GM19351 (cell line): Measurements from ENCODE around the gene CDH23.
A peak's percentile ranks its signal among the peaks of the same experiment; 100 is the strongest.
"Not testable (repeated sequence)": the region's sequence is repeated elsewhere in the genome, so short reads cannot be mapped to it uniquely, and the experiment has no call there.

ENCODE experiments used
- ATAC-seq: cut with Tn5 transposase; IDR thresholded peaks from one replicate; pipeline ENCODE4 v1.9.1; 2021; ENCODE audit warnings: mild to moderate bottlenecking, moderate library complexity; ENCODE audit not compliant: unreplicated experiment

The CDH23 gene

GRCh38 chr10:71396711-71397295 lies at the start of gene CDH23:
Gene CDH23 (plus strand): TSS chr10:71396920. CDS start chr10:71439832, 42,912 bp downstream.
- no peak for ATAC-seq

GRCh38 chr10:71347587-71348395 lies 48.9 kb upstream of the CDH23 start:
- no peak for ATAC-seq

GRCh38 chr10:71348850-71349249 lies 47.9 kb upstream of the CDH23 start:
- ATAC-seq: no peak

GRCh38 chr10:71349406-71349805 lies 47.3 kb upstream of the CDH23 start:
- ATAC-seq: no peak

GRCh38 chr10:71351087-71351486 lies 45.6 kb upstream of the CDH23 start:
- ATAC-seq: no peak

GRCh38 chr10:71351628-71352319 lies 44.9 kb upstream of the CDH23 start:
- ATAC-seq: no peak

GRCh38 chr10:71353639-71354038 lies 43.1 kb upstream of the CDH23 start:
- ATAC-seq: no peak

- no peak for ATAC-seq
Observed at GRCh38 chr10:71354776-71355175, 41.9 kb upstream of the CDH23 start.

- no peak for ATAC-seq
Observed at GRCh38 chr10:71355886-71356285, 40.8 kb upstream of the CDH23 start.

- ATAC-seq: no peak
Observed at GRCh38 chr10:71357792-71358265, 38.9 kb upstream of the CDH23 start.

GRCh38 chr10:71358277-71358676 lies 38.4 kb upstream of the CDH23 start:
- no peak for ATAC-seq

GRCh38 chr10:71358906-71359305 lies 37.8 kb upstream of the CDH23 start:
- not testable (repeated sequence) for ATAC-seq

- peak; percentile 75 for ATAC-seq
Observed at GRCh38 chr10:71359364-71360046, 37.2 kb upstream of the CDH23 start.

- ATAC-seq: no peak
Observed at GRCh38 chr10:71360735-71361134, 36.0 kb upstream of the CDH23 start.

- no peak for ATAC-seq
Observed at GRCh38 chr10:71361581-71361980, 35.1 kb upstream of the CDH23 start.

GRCh38 chr10:71362141-71362540 lies 34.6 kb upstream of the CDH23 start:
- no peak for ATAC-seq

- no peak for ATAC-seq
Observed at GRCh38 chr10:71363936-71364335, 32.8 kb upstream of the CDH23 start.

GRCh38 chr10:71365366-71365765 lies 31.4 kb upstream of the CDH23 start:
- no peak for ATAC-seq

- no peak for ATAC-seq
Observed at GRCh38 chr10:71366690-71367089, 30.0 kb upstream of the CDH23 start.

- no peak for ATAC-seq
Observed at GRCh38 chr10:71367271-71367670, 29.4 kb upstream of the CDH23 start.

GRCh38 chr10:71368176-71368575 lies 28.5 kb upstream of the CDH23 start:
- ATAC-seq: no peak
